HepG2 (cell line): ENCODE measurements around the gene CHPF. TPM values are rescaled to one million over a fixed set of nuclear protein-coding genes. Genes with fewer than 3 reads are reported as not detected.

ENCODE experiments used
- ADNP ChIP-seq: sonication (generic); formaldehyde crosslinking; IDR thresholded peaks from 2 replicates; pipeline ENCODE4 v1.4.0; 2020; ENCODE audit warnings: missing genetic modification reagents
- BHLHE40 ChIP-seq: IDR thresholded peaks from 2 replicates; pipeline ENCODE4 v1.6.1; 2011; ENCODE audit warnings: low read length, improper control_type of control experiment
- HDAC1 ChIP-seq: sonication (generic); formaldehyde crosslinking; IDR thresholded peaks from 2 replicates; pipeline ENCODE4 v1.5.1; 2020; ENCODE audit warnings: mild to moderate bottlenecking, missing genetic modification reagents
- PAF1 ChIP-seq: IDR thresholded peaks from 2 replicates; pipeline ENCODE4 v1.6.1; 2016; ENCODE audit warnings: missing genetic modification reagents, missing compliant biosample characterization
- PTBP1 ChIP-seq: fragments of 200-400 bp; formaldehyde crosslinking; IDR thresholded peaks from 2 replicates; pipeline ENCODE4 v1.6.1; 2018; ENCODE audit warnings: low read length, low read depth; ENCODE audit not compliant: poor library complexity, severe bottlenecking
- RAD21 ChIP-seq: fragments of 450-650 bp; formaldehyde crosslinking; IDR thresholded peaks from 2 replicates; pipeline ENCODE4 v1.5.0; 2020; ENCODE audit warnings: mild to moderate bottlenecking
- RBAK ChIP-seq: sonication (generic); formaldehyde crosslinking; IDR thresholded peaks from 2 replicates; pipeline ENCODE4 v1.5.1; 2020; ENCODE audit warnings: mild to moderate bottlenecking, missing genetic modification reagents
- RBM39 ChIP-seq: fragments of 200-400 bp; formaldehyde crosslinking; IDR thresholded peaks from one replicate; pipeline ENCODE4 v1.6.1; 2018; ENCODE audit warnings: antibody characterized with exemption, mild to moderate bottlenecking, low read depth, low read length; ENCODE audit not compliant: poor library complexity, severe bottlenecking
- ZMYM4 ChIP-seq: sonication (generic); formaldehyde crosslinking; IDR thresholded peaks from 2 replicates; pipeline ENCODE4 v1.8.1; 2023; ENCODE audit warnings: mild to moderate bottlenecking, missing genetic modification reagents
- ZNF205 ChIP-seq: IDR thresholded peaks from 2 replicates; pipeline ENCODE4 v1.6.1; 2018; ENCODE audit warnings: missing biosample characterization, missing genetic modification reagents
- ZNF234 ChIP-seq: sonication (generic); formaldehyde crosslinking; conservative IDR thresholded peaks from 2 replicates; pipeline ENCODE4 v1.5.1; 2020; ENCODE audit warnings: mild to moderate bottlenecking, missing genetic modification reagents
- ZNF709 ChIP-seq: sonication (generic); formaldehyde crosslinking; IDR thresholded peaks from 2 replicates; pipeline ENCODE4 v1.5.0; 2020; ENCODE audit warnings: mild to moderate bottlenecking, missing genetic modification reagents
- polyA plus RNA-seq, 8 experiments: library from polyadenylated mRNA; depleted of rRNA in 3 of 8; stranded (reverse) in 7 of 8; unstranded in 1 of 8; fragments of >200 nt; fragmentation: Illumina TruSeq in 4 of 8; extraction: Trizol in 4 of 8; gene quantifications; 2 replicates each; pipeline versions ENCODE4 v1.2.1 to v1.2.3, GENCODE V29; 2011 to 2016; ENCODE audit warnings: low read depth in 4 of 8, missing spikeins in 1 of 8, mixed read lengths in 1 of 8; ENCODE audit not compliant: insufficient read depth in 1 of 8
- total RNA-seq, 5 experiments: library from RNA; depleted of rRNA; stranded (reverse); fragments of >200 nt; fragmentation: Illumina TruSeq; extraction: Trizol; gene quantifications; 2 replicates each; pipeline ENCODE4 v1.2.3, GENCODE V29; 2016; ENCODE audit warnings: low read depth in 1 of 5
- TF ChIP-seq, protein P1 (sequence below): IDR thresholded peaks from 2 replicates; pipeline ENCODE4 v1.6.1; 2012; ENCODE audit warnings: low read depth, low read length, improper control_type of control experiment
- TF ChIP-seq, protein P2 (sequence below): sonication (generic); formaldehyde crosslinking; IDR thresholded peaks from 2 replicates; pipeline ENCODE4 v1.4.0; 2020; ENCODE audit warnings: missing genetic modification reagents, mild to moderate bottlenecking, borderline replicate concordance
- TF ChIP-seq, protein P3 (sequence below): sonication (generic); formaldehyde crosslinking; IDR thresholded peaks from 2 replicates; pipeline ENCODE4 v1.8.0; 2022; ENCODE audit warnings: mild to moderate bottlenecking, missing genetic modification reagents
- TF ChIP-seq, protein P4 (sequence below): sonication (generic); formaldehyde crosslinking; IDR thresholded peaks from 2 replicates; pipeline ENCODE4 v1.4.0; 2020; ENCODE audit warnings: missing genetic modification reagents
- TF ChIP-seq, protein P5 (sequence below): sonication (generic); formaldehyde crosslinking; IDR thresholded peaks from 2 replicates; pipeline ENCODE4 v1.4.0; 2020; ENCODE audit warnings: missing genetic modification reagents, borderline replicate concordance

Gene CHPF
- total and polyA plus RNA-seq, 2 of the 13 experiments (the other 11 are each of a cell fraction or from before 2014, with no cell fraction given), result 79.6 to 111 TPM

DNA sequence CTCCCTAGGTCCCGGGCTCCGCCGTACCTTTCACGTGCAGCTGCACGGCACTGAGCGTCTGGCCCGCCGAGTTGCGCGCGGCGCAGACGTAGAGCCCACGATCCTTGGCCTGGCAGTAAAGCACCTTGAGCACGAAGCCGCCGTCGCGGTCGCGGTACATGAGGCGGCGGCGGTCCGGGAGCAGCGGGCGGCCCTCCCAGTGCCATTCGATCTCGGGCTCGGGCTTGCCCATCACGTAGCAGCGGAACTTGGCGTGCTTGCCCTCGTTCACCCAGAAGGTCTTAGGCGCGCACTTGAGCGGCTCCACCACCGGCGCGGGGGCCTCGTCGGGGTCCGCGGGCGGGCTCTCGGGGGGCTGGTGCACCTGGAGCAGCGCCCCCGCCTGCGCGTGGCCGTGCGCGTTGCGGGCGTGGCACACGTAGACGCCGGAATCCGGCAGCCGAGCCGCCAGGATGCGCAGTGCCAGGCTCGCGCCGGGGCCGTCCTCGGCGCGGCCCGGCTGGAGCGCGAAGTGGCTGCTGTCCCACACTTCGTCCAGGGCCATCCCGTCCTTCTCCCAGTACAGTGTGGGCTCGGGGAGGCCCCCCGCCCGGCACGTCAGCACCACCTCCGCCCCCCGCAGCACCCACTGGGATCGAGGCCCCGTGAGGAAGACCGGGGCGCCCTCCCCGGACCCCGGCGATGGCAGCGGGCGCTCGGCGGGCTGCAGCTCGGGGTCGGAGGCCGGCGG is 26.8 kb upstream of the CHPF start (continued):
- TF ChIP-seq, protein P1, sequence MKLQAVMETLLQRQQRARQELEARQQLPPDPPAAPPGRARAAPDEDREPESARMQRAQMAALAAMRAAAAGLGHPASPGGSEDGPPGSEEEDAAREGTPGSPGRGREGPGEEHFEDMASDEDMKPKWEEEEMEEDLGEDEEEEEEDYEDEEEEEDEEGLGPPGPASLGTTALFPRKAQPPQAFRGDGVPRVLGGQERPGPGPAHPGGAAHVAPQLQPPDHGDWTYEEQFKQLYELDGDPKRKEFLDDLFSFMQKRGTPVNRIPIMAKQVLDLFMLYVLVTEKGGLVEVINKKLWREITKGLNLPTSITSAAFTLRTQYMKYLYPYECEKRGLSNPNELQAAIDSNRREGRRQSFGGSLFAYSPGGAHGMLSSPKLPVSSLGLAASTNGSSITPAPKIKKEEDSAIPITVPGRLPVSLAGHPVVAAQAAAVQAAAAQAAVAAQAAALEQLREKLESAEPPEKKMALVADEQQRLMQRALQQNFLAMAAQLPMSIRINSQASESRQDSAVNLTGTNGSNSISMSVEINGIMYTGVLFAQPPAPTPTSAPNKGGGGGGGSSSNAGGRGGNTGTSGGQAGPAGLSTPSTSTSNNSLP, result no peak
- TF ChIP-seq ZNF709, result no peak
- TF ChIP-seq ZNF205, result 0 out of 2 replicates have a peak, but pooled peaks have one; percentile 18
- no peak for TF ChIP-seq PAF1 (CRISPR knock-in tag)
- no peak for TF ChIP-seq ZNF234 (CRISPR knock-in tag)
- TF ChIP-seq ZMYM4 (CRISPR knock-in tag), result 0 out of 2 replicates have a peak, but pooled peaks have one; percentile 2
- 0 out of 2 replicates have a peak, but pooled peaks have one; percentile 19 for TF ChIP-seq RAD21 (CRISPR knock-in tag)
- no peak for TF ChIP-seq PTBP1
- TF ChIP-seq ADNP (CRISPR knock-in tag), result no peak
- TF ChIP-seq, protein P2, sequence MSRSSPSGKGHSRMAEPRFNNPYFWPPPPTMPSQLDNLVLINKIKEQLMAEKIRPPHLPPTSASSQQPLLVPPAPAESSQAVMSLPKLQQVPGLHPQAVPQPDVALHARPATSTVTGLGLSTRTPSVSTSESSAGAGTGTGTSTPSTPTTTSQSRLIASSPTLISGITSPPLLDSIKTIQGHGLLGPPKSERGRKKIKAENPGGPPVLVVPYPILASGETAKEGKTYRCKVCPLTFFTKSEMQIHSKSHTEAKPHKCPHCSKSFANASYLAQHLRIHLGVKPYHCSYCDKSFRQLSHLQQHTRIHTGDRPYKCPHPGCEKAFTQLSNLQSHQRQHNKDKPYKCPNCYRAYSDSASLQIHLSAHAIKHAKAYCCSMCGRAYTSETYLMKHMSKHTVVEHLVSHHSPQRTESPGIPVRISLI (CRISPR knock-in tag), result no peak
- TF ChIP-seq, protein P3, sequence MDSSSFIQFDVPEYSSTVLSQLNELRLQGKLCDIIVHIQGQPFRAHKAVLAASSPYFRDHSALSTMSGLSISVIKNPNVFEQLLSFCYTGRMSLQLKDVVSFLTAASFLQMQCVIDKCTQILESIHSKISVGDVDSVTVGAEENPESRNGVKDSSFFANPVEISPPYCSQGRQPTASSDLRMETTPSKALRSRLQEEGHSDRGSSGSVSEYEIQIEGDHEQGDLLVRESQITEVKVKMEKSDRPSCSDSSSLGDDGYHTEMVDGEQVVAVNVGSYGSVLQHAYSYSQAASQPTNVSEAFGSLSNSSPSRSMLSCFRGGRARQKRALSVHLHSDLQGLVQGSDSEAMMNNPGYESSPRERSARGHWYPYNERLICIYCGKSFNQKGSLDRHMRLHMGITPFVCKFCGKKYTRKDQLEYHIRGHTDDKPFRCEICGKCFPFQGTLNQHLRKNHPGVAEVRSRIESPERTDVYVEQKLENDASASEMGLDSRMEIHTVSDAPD, result no peak
- TF ChIP-seq BHLHE40, result no peak
- TF ChIP-seq RBM39, result no peak
- TF ChIP-seq, protein P4, sequence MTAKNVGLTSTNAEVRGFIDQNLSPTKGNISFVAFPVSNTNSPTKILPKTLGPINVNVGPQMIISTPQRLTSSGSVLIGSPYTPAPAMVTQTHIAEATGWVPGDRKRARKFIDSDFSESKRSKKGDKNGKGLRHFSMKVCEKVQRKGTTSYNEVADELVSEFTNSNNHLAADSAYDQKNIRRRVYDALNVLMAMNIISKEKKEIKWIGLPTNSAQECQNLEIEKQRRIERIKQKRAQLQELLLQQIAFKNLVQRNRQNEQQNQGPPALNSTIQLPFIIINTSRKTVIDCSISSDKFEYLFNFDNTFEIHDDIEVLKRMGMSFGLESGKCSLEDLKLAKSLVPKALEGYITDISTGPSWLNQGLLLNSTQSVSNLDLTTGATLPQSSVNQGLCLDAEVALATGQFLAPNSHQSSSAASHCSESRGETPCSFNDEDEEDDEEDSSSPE (CRISPR knock-in tag), result no peak
- TF ChIP-seq, protein P5, sequence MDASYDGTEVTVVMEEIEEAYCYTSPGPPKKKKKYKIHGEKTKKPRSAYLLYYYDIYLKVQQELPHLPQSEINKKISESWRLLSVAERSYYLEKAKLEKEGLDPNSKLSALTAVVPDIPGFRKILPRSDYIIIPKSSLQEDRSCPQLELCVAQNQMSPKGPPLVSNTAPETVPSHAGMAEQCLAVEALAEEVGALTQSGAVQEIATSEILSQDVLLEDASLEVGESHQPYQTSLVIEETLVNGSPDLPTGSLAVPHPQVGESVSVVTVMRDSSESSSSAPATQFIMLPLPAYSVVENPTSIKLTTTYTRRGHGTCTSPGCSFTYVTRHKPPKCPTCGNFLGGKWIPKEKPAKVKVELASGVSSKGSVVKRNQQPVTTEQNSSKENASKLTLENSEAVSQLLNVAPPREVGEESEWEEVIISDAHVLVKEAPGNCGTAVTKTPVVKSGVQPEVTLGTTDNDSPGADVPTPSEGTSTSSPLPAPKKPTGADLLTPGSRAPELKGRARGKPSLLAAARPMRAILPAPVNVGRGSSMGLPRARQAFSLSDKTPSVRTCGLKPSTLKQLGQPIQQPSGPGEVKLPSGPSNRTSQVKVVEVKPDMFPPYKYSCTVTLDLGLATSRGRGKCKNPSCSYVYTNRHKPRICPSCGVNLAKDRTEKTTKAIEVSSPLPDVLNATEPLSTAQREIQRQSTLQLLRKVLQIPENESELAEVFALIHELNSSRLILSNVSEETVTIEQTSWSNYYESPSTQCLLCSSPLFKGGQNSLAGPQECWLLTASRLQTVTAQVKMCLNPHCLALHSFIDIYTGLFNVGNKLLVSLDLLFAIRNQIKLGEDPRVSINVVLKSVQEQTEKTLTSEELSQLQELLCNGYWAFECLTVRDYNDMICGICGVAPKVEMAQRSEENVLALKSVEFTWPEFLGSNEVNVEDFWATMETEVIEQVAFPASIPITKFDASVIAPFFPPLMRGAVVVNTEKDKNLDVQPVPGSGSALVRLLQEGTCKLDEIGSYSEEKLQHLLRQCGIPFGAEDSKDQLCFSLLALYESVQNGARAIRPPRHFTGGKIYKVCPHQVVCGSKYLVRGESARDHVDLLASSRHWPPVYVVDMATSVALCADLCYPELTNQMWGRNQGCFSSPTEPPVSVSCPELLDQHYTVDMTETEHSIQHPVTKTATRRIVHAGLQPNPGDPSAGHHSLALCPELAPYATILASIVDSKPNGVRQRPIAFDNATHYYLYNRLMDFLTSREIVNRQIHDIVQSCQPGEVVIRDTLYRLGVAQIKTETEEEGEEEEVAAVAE (CRISPR knock-in tag), result no peak
- no peak for TF ChIP-seq RBAK (CRISPR knock-in tag)
- TF ChIP-seq HDAC1 (CRISPR knock-in tag), result peak; percentile 55
